ENCODE results near the gene FIBP.

DNA sequence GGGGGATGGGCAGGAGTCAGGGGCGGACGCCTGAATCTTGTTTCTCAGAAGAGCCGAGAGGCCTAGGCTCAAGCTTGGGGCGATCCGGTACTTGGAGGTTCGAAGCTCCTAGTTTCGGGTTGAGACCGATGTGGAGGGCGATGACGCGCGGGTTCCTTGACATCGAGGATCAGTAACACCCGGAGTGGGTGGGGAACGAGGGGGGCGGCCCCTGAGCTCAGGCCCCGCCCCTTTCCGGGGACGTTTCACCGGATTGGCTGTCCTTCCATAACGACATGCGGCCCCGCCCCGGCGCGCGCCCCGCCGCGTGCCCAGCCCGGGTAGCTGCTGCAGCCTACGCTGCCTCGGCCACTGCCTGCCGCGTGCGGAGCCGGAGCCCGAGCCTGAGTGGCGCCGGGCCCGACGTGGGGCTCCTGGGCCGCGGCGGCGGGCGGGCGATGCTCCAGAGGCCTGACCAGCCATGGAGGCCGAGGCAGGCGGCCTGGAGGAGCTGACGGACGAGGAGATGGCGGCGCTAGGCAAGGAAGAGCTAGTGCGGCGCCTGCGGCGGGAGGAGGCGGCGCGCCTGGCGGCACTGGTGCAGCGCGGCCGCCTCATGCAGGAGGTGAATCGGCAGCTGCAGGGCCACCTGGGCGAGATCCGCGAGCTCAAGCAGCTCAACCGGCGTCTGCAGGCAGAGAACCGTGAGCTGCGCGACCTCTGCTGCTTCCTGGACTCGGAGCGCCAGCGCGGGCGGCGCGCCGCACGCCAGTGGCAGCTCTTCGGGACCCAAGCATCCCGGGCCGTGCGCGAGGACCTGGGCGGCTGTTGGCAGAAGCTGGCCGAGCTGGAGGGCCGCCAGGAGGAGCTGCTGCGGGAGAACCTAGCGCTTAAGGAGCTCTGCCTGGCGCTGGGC lies 2.3 kb upstream of the FIBP start, which contains the start of gene CCDC85B:
- TF ChIP-seq, protein P1, sequence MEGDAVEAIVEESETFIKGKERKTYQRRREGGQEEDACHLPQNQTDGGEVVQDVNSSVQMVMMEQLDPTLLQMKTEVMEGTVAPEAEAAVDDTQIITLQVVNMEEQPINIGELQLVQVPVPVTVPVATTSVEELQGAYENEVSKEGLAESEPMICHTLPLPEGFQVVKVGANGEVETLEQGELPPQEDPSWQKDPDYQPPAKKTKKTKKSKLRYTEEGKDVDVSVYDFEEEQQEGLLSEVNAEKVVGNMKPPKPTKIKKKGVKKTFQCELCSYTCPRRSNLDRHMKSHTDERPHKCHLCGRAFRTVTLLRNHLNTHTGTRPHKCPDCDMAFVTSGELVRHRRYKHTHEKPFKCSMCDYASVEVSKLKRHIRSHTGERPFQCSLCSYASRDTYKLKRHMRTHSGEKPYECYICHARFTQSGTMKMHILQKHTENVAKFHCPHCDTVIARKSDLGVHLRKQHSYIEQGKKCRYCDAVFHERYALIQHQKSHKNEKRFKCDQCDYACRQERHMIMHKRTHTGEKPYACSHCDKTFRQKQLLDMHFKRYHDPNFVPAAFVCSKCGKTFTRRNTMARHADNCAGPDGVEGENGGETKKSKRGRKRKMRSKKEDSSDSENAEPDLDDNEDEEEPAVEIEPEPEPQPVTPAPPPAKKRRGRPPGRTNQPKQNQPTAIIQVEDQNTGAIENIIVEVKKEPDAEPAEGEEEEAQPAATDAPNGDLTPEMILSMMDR (IDR thresholded peaks at IDR 0.05; ENCODE audit: extremely low read depth in 1 of 2, insufficient read depth in 1 of 2, low read depth in 1 of 2, low read length in 2 of 2), result peak in 1 of 2 donors; percentile 11
- peak; percentile 96 for TF ChIP-seq POLR2A (IDR thresholded peaks at IDR 0.05; ENCODE audit: low read depth, low read length)
- TF ChIP-seq EZH2 (IDR thresholded peaks at IDR 0.05; ENCODE audit: borderline replicate concordance, low read depth, low read length, severe bottlenecking), result no peak
- peak; percentile 15 for TF ChIP-seq MAX (IDR thresholded peaks at IDR 0.05; ENCODE audit: insufficient read depth, insufficient read length)
- TF ChIP-seq POLR2AphosphoS5 (IDR thresholded peaks at IDR 0.05; ENCODE audit: insufficient read depth, low read depth, low read length), result peak; percentile 99
- TF ChIP-seq MYC (IDR thresholded peaks at IDR 0.05; ENCODE audit: low read depth, low read length), result peak; percentile 38
- no peak for TF ChIP-seq GATA2 (IDR thresholded peaks at IDR 0.05; ENCODE audit: insufficient read depth, insufficient read length, low read depth, low read length)
- no peak for TF ChIP-seq JUN (IDR thresholded peaks at IDR 0.05; ENCODE audit: borderline replicate concordance, insufficient read depth, insufficient read length, low read depth)
- no peak for TF ChIP-seq FOS (IDR thresholded peaks at IDR 0.05; ENCODE audit: borderline replicate concordance, insufficient read depth, low read length)
